CD1c-positive myeloid dendritic cell (primary cell): ENCODE measurements around the gene ATPAF1.
"Not testable (repeated sequence)": the region's sequence is repeated elsewhere in the genome, so short reads cannot be mapped to it uniquely, and the experiment has no call there.

ENCODE experiments used
- DNase-seq: peaks from one replicate; pipeline ENCODE4 v3.0.0-alpha.2; 2016; ENCODE audit errors: extremely low spot score

The ATPAF1 gene

GRCh38 chr1:46681333-46682034 is 13.3 kb upstream of the ATPAF1 start:
- DNase-seq, result no peak

GRCh38 chr1:46679789-46680573 is 11.8 kb upstream of the ATPAF1 start:
- DNase-seq, result no peak

GRCh38 chr1:46677339-46677738 is 9.2 kb upstream of the ATPAF1 start:
- no peak for DNase-seq

GRCh38 chr1:46676531-46676930 is 8.4 kb upstream of the ATPAF1 start:
- DNase-seq, result no peak

- DNase-seq, result no peak
These were observed 7.6 kb upstream of the ATPAF1 start for GRCh38 chr1:46675549-46676314.

GRCh38 chr1:46673749-46674182 is 5.6 kb upstream of the ATPAF1 start:
- no peak for DNase-seq

- DNase-seq, result no peak
These were observed 4.5 kb upstream of the ATPAF1 start for GRCh38 chr1:46672696-46673095.

GRCh38 chr1:46671554-46671953 is 3.4 kb upstream of the ATPAF1 start, which contains the start of gene TEX38:
TSS of gene TEX38 (plus strand) at chr1:46671854. CDS start at chr1:46671935, 81 bp downstream.
- no peak for DNase-seq

- no peak for DNase-seq
These were observed 2.0 kb upstream of the ATPAF1 start for GRCh38 chr1:46670134-46670533.

GRCh38 chr1:46665983-46666382 is 2.2 kb downstream of the ATPAF1 start:
- DNase-seq, result no peak

- not testable (repeated sequence) for DNase-seq
These were observed 5.2 kb downstream of the ATPAF1 start for GRCh38 chr1:46662919-46663318.

GRCh38 chr1:46660116-46660515 is 8.0 kb downstream of the ATPAF1 start:
- DNase-seq, result not testable (repeated sequence)

- DNase-seq, result no peak
These were observed 8.8 kb downstream of the ATPAF1 start for GRCh38 chr1:46659307-46659870.

GRCh38 chr1:46657775-46658174 is 10.4 kb downstream of the ATPAF1 start:
- no peak for DNase-seq

GRCh38 chr1:46656643-46657042 is 11.5 kb downstream of the ATPAF1 start:
- DNase-seq, result no peak

- DNase-seq, result no peak
These were observed 12.3 kb downstream of the ATPAF1 start for GRCh38 chr1:46655848-46656247.

- DNase-seq, result not testable (repeated sequence)
These were observed 13.5 kb downstream of the ATPAF1 start for GRCh38 chr1:46654698-46655097.

GRCh38 chr1:46654012-46654411 is 14.2 kb downstream of the ATPAF1 start:
- no peak for DNase-seq

- DNase-seq, result no peak
These were observed 14.7 kb downstream of the ATPAF1 start for GRCh38 chr1:46653405-46653958.

GRCh38 chr1:46652321-46653100 is 15.7 kb downstream of the ATPAF1 start:
- no peak for DNase-seq

- DNase-seq, result not testable (repeated sequence)
These were observed 17.0 kb downstream of the ATPAF1 start for GRCh38 chr1:46651152-46651551.
